Mammary epithelial cell (primary cell): ENCODE measurements around the gene TMPRSS11D.

Experiments used
- EZH2 ChIP-seq: IDR thresholded peaks from 2 replicates; pipeline ENCODE4 v1.6.1; 2012; ENCODE audit warnings: low read length, inconsistent platforms, borderline replicate concordance
- TF ChIP-seq, protein P1 (sequence below), 2 donors: IDR thresholded peaks in 1 of 2; conservative IDR thresholded peaks in 1 of 2; 2 replicates each; pipeline ENCODE4 v1.5.1; 2011 to 2012; ENCODE audit warnings: inconsistent platforms in 2 of 2, low read length in 2 of 2, mild to moderate bottlenecking in 2 of 2, control low read depth in 1 of 2, low read depth in 1 of 2; ENCODE audit not compliant: insufficient read depth in 1 of 2; ENCODE audit errors: extremely low read depth in 1 of 2

DNA sequence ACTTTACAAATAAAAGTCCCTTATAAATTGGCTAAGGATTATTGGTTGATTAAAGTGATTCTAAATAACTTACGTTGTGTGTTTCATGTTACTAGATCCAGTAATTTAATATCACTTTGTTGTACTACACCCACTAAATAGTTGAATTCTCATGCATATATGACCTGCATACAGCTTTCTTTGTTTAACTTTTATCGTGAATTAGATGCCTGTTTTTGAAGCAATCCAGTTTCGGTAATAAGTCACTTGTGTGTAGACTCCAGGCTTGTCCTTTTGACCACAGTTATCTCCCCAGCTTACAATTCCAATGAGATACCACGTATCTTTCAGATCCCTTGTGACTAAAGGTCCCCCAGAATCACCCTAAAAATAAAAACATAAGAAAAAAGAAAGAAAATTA is 27.3 kb upstream of the TMPRSS11D start:
- TF ChIP-seq, protein P1, sequence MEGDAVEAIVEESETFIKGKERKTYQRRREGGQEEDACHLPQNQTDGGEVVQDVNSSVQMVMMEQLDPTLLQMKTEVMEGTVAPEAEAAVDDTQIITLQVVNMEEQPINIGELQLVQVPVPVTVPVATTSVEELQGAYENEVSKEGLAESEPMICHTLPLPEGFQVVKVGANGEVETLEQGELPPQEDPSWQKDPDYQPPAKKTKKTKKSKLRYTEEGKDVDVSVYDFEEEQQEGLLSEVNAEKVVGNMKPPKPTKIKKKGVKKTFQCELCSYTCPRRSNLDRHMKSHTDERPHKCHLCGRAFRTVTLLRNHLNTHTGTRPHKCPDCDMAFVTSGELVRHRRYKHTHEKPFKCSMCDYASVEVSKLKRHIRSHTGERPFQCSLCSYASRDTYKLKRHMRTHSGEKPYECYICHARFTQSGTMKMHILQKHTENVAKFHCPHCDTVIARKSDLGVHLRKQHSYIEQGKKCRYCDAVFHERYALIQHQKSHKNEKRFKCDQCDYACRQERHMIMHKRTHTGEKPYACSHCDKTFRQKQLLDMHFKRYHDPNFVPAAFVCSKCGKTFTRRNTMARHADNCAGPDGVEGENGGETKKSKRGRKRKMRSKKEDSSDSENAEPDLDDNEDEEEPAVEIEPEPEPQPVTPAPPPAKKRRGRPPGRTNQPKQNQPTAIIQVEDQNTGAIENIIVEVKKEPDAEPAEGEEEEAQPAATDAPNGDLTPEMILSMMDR (conservative IDR thresholded peaks at IDR 0.05 in 1 of 2, IDR thresholded peaks at IDR 0.05 in 1 of 2; ENCODE audit: extremely low read depth in 1 of 2, insufficient read depth in 1 of 2, low read depth in 1 of 2, low read length in 2 of 2): no peak
- no peak for TF ChIP-seq EZH2
